Heart right ventricle (tissue), 16 donors: ENCODE measurements around the gene TENM4. TPM values are rescaled to one million over a fixed set of nuclear protein-coding genes. Genes with fewer than 3 reads are reported as not detected.

ENCODE experiments used
- ATAC-seq, 8 donors: fragments of 200-7000 bp; cut with Tn5 transposase; one replicate each; pipeline ENCODE4 v1.9.1; 2020; ENCODE audit warnings: mild to moderate bottlenecking in 8 of 8, moderate library complexity in 8 of 8, moderate number of reproducible peaks in 1 of 8
- DNase-seq, 2 donors: peaks; one replicate each; pipeline ENCODE4 v3.0.0-alpha.2; 2020
- H3K27ac ChIP-seq, 10 donors: fragments of 200-600 bp; sonication (generic) in 2 of 10; one replicate each; pipeline versions ENCODE4 v1.5.0 to v1.8.0; 2020 to 2022; ENCODE audit warnings: mild to moderate bottlenecking in 3 of 10
- H3K27me3 ChIP-seq, 7 donors: fragments of 200-600 bp; one replicate each; pipeline ENCODE4 v1.8.0; 2021 to 2022; ENCODE audit warnings: mild to moderate bottlenecking in 2 of 7
- H3K36me3 ChIP-seq, 9 donors: fragments of 200-600 bp; sonication (generic) in 1 of 9; one replicate each; pipeline versions ENCODE4 v1.5.0 to v1.8.0; 2020 to 2022; ENCODE audit warnings: mild to moderate bottlenecking in 2 of 9
- H3K4me1 ChIP-seq, 9 donors: fragments of 200-600 bp; sonication (generic) in 1 of 9; one replicate each; pipeline versions ENCODE4 v1.5.0 to v1.8.0; 2020 to 2022; ENCODE audit warnings: mild to moderate bottlenecking in 4 of 9
- H3K4me3 ChIP-seq, 10 donors: fragments of 200-600 bp; sonication (generic) in 2 of 10; one replicate each; pipeline versions ENCODE4 v1.5.0 to v1.8.0; 2020 to 2022; ENCODE audit warnings: mild to moderate bottlenecking in 7 of 10, moderate library complexity in 2 of 10
- H3K9me3 ChIP-seq, 11 donors: fragments of 200-600 bp in 10 of 11; sonication (generic) in 2 of 11; one replicate each; pipeline versions ENCODE4 v1.5.0 to v1.8.0; 2013 to 2022; ENCODE audit warnings: mild to moderate bottlenecking in 2 of 11, control low read depth in 1 of 11, moderate library complexity in 1 of 11
- CTCF ChIP-seq, 9 donors: fragments of 200-600 bp; sonication (generic) in 2 of 9; IDR thresholded peaks; one replicate each; pipeline versions ENCODE4 v1.5.0 to v1.8.0; 2021 to 2022; ENCODE audit warnings: antibody characterized with exemption in 9 of 9, mild to moderate bottlenecking in 5 of 9, moderate library complexity in 1 of 9
- WGBS, 2 donors: extraction: QIAGEN DNeasy Blood & Tissue Kit; methylation state at CpG; one replicate each; pipeline ENCODE4 v1.1.7; 2013; ENCODE audit warnings: inconsistent platforms in 1 of 2; 5-methylcytosine and 5-hydroxymethylcytosine counted together
- intact Hi-C, 10 donors: fragments of 100-400 bp; cut with DNase I; formaldehyde crosslinking; loops; one replicate each; pipeline versions ENCODE4 v1.11.1 to v1.14.2; 2022
- polyA plus RNA-seq, 2 donors: library from polyadenylated mRNA; stranded (reverse); fragments of 200-250 nt; gene quantifications; one replicate each; pipeline ENCODE4 v1.2.3, GENCODE V29; 2013
- total RNA-seq, 10 donors: library from RNA; stranded (reverse); fragmentation: NEBNext Ultra II Directional in 3 of 10; extraction: Animal tissue kit (Norgen Biotek cat#: 25700) in 3 of 10; gene quantifications; one replicate each; pipeline versions ENCODE4 v1.2.1 to v1.2.4, GENCODE V29; 2021 to 2023
- donor health status: Arrhythmogenic right ventricular cardiomyopathy.
- donor health status: ischemic (EF 13 %, LVEDD 7.1; RV severe dilation, severe dysfunction).
- donor health status: healthy with polysubstance abuse.
- donor health status: DM: no; HTN: yes; CAD: no.
- donor health status: DM: no; HTN: no; CAD: no.
- donor health status: ischemic (EF 25% LVEDD 6.9; RV normal size, moderate dysfunction).
- donor health status: ischemic (EF 25% LVEDD 5.7; RV mildly dilated, moderate dysfunction).
- donor health status: healthy.
- donor health status: DM: yes; HTN: yes; CAD: no.
- donor health status: Ischemic cardiomyopathy.
- donor health status: ischemic (EF 35%, LVEDD 5.7; RV mildly dilated, moderate dysfunction).
- donor health status: nonischemic (EF 11% LVEDD 7.7; RV severe dilation, severe dysfunction).
- donor health status: DM: yes; HTN: yes; CAD: no.
- donor health status: PGD.
- donor health status: ischemic (EF 29% LVEDD 5.4; RV normal size, mild dysfunction).
- donor health status: nonischemic (EF 23%, LVEDD 6.1; RV moderate dilation, normal function).

Gene TENM4
- total and polyA plus RNA-seq, 12 donors, result 0.10 to 3.6 (median 0.91) TPM

DNA sequence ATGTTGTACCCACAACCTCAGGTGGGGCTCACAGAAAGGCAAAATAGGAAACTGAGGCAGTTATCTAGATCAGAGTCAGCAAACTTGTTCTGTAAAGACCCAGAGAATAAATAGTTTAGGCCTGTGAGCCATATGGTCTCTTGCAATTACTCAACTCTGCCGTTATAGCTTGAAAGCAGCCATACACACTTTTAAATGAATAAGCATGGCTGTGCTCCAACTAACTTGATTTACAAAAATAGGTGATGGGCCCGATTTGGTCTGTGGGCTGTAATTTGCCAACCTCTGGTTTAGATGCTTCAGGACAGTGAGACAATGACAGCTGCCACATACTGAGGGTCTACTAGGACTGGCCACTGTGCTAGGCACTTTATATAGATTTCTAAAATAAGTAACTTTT is 667.3 kb downstream of the TENM4 start:
- Histone ChIP-seq H3K4me1 (peaks cover 0 to 7% (median 0%) of the 10 kb centered on the region in 9 donors), H3K27me3 (no peaks in the 10 kb centered on the region), H3K9me3 (no peaks in the 10 kb centered on the region), H3K4me3 (no peak overlapping the region), H3K36me3 (no peaks in the 10 kb centered on the region), H3K27ac (no peak overlapping the region)
- WGBS, 2 donors, result 81 to 90% methylated on average over 2 of the region's 2 CpGs
- TF ChIP-seq CTCF (IDR thresholded peaks at IDR 0.05), result no peak
- intact Hi-C loops, result loop anchor here in 1 of 10 donors (10.0 kb wide), 1 partner anchor 271 kb away; no protein-coding TSS in a partner anchor
- ATAC-seq (no peak), DNase-seq (no peak)

GRCh38 chr11:78773077-78773476 is 667.8 kb downstream of the TENM4 start:
- TF ChIP-seq CTCF (IDR thresholded peaks at IDR 0.05), result no peak
- ATAC-seq, result no peak
- no peak overlapping the region for H3K4me3 ChIP-seq
- peaks cover 0 to 11% (median under 1%) of the 10 kb centered on the region in 9 donors for H3K4me1 ChIP-seq
- intact Hi-C loops, result loop anchor here in 1 of 10 donors (10.0 kb wide), 1 partner anchor 272 kb away; no protein-coding TSS in a partner anchor
- H3K27ac ChIP-seq, result no peak overlapping the region
- H3K27me3 ChIP-seq, result no peaks in the 10 kb centered on the region
- no peaks in the 10 kb centered on the region for H3K36me3 ChIP-seq
- 73 to 75% methylated on average over 5 of the region's 5 CpGs for WGBS, 2 donors
- DNase-seq, result no peak
- no peaks in the 10 kb centered on the region for H3K9me3 ChIP-seq

DNA sequence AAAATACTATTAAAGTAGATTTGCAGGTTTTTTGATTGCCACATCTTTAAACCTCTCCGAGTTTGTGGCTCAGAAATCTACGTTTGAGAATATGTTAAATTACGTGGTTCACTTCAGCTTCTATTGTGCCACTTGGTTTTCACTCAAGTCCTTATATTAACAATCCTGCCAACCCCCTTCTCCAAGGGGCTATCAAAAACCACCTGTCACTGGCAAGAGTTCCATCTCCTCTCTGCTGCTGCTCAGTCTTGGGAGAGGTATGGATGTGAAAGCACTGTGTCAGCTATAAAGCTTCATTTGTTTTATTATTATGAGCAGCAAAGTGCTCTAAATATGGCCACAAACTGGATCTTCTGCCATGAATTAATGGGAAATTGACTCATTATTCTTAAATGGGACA is 668.6 kb downstream of the TENM4 start:
- Histone ChIP-seq H3K36me3 (no peaks in the 10 kb centered on the region), H3K4me3 (no peak overlapping the region), H3K27me3 (no peaks in the 10 kb centered on the region), H3K27ac (no peak overlapping the region), H3K9me3 (no peaks in the 10 kb centered on the region), H3K4me1 (peaks cover 0 to 14% (median 3%) of the 10 kb centered on the region in 9 donors)
- TF ChIP-seq CTCF (IDR thresholded peaks at IDR 0.05), result no peak
- DNase-seq, result no peak
- intact Hi-C loops, result loop anchor here in 1 of 10 donors (10.0 kb wide), 1 partner anchor 273 kb away; no protein-coding TSS in a partner anchor
- 95 to 96% methylated on average over 3 of the region's 3 CpGs for WGBS, 2 donors
- ATAC-seq, result no peak

DNA sequence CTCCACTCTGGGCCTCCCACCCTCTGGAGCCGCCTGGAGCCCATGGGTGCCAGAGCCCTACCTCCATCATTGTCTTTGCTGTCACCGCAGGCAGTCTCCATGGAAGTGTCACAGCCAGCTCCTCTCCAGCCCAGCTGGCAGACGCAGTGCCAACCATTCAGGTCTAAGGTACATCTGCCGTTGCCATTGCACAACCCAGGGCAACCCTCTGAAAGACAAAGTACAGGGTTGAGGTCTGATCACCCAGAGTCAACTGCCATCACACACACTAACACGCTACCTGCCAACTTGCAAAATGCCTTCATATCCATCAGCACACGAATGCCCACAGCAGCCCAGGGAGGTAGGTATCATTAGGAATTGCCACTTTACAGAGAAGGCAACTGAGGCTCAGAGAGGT is 669.9 kb downstream of the TENM4 start:
- Histone ChIP-seq H3K4me3 (no peak overlapping the region), H3K36me3 (no peaks in the 10 kb centered on the region), H3K4me1 (peaks cover 0 to 14% (median 3%) of the 10 kb centered on the region in 9 donors), H3K9me3 (no peaks in the 10 kb centered on the region), H3K27me3 (no peaks in the 10 kb centered on the region), H3K27ac (no peak overlapping the region)
- DNase-seq, result no peak
- no peak for TF ChIP-seq CTCF (IDR thresholded peaks at IDR 0.05)
- no peak for ATAC-seq
- WGBS, 2 donors, result 96% methylated on average over 6 of the region's 6 CpGs
- intact Hi-C loops, result loop anchor here in 1 of 10 donors (10.0 kb wide), 1 partner anchor 274 kb away; no protein-coding TSS in a partner anchor
